DMS53 treated with DMSO at 0.1 percent for 48 hours (cell line): ENCODE measurements around the gene ARHGDIA.

Source experiments
- DNase-seq: peaks from one replicate; lab custom pipeline; 2025; ENCODE audit not compliant: unreplicated experiment; lab: John Stamatoyannopoulos, UW

ARHGDIA gene

DNA sequence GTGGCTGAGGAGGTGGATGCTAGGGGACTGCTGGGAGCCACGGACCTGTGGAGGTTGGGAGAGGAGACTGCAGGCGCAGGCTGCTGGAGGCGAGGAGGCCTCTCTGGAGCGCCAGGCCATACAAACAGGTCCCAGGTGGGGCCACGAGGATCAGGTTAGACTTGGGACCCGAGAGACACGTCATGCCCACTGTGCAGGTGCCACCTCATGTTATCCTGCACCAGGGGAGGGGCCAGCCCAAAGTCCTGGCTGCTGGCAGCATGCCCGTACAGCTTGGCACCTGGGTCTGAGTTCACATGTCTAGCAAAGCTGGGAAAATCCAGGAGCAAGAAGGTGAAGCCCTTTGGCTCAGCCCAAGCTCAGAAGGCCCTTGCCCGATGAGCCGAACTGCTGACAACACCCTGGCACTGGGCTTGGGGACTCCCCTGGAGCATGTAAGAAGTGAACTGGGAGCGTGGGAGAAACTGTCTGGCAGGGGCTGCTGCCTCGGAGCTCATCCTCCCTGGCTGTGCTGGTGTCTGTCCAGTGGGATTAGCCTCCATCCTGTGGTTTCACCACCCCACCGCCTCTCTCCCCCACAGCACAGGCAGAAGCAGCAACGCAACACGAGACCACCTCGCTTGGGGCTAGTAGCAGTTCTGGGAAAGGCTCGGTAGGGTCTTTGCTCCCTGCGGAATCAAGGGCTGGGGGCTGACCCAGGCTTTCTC is 5.3 kb downstream of the ARHGDIA start:
- peak; percentile 58 for DNase-seq

DNA sequence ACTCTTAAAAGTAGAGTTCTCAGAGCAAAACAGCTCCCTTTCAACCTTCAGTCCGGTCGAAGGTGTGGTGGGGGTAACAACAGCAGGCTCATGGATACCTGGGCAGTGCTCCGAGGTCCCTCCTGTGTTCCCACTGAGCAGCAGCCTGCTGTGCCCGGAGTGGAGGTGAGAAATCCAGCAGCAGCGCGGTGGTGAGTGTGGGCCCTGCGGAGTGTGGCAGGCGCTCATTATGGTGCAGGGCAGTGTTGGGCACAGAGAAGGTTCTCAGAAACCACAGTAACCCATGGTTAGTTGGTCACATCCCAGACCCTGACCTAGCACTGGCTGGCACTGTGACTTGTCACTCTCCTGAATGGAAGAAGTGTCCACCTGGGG is 5.8 kb downstream of the ARHGDIA start:
- DNase-seq, result no peak

DNA sequence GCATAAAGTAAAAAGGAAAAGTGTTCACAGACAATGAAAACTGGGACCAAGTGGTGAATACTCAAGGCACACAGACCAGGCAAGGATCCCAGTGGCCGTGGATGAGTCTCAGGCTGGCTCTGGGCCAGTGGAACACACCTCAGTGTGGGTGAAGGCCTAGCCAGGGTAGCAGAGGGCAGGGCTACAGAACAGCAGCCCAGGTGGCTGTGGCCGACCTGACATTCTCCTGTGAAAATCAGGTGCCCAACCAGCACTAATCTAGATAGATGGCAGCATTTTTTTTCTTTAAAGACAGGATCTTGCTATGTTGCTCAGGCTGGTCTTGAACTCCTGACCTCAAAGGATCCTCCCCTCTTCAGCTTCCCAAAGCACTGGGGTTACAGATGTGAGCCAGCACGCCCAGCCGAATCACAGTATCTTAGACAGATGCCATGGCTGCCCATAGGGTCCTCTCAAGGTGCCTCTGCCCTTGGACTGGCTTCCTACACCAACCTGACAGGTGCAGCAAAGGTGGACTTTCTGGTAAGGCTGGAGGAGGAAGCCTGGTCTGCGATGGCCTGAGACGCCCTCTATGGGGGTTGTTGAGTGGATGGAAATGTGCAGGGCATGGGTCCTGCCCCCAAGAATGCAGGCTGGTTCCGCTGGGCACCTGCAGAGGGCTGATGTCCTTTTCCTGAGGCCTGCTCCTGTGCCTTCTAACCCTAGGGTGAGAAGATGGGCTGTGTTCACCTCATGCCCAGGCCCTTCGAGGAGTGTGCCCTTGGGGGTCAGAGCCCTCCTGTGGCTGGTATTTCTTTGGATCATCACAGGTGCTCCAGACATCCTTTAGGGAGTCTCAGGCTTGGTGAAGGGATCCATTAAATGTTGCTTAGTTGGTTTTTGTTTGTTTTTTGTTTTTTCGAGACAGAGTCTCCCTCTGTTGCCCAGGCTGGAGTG is 7.0 kb downstream of the ARHGDIA start:
- no peak for DNase-seq

DNA sequence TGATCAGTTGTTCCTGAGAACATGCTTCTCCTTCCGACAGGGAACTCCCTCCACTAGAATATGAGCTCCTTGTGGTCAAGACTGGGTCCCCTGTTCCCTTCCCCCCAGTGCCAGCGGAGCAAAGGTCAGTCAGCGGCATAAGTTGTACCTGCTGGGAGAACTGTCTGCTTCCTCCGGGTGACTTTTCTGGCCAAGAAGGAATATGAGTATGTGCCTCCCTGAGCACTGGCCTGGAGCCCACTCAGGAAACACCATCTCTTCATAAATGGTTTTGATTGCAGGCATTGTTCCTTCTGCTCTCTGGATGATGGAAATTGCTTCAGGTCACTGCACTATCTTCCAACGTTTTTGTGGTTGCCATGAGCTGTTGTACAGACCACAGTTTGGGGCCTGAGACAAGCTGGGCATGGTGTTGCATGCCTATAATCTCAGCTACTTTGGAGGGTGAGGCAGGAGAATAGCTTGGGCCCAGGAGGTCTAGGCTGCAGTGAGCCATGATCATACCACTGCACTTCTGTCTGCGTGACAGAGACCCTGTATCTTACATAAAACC is 7.9 kb downstream of the ARHGDIA start:
- DNase-seq, result no peak

GRCh38 chr17:81860756-81861568 is 10.2 kb downstream of the ARHGDIA start:
- peak; percentile 100 for DNase-seq

DNA sequence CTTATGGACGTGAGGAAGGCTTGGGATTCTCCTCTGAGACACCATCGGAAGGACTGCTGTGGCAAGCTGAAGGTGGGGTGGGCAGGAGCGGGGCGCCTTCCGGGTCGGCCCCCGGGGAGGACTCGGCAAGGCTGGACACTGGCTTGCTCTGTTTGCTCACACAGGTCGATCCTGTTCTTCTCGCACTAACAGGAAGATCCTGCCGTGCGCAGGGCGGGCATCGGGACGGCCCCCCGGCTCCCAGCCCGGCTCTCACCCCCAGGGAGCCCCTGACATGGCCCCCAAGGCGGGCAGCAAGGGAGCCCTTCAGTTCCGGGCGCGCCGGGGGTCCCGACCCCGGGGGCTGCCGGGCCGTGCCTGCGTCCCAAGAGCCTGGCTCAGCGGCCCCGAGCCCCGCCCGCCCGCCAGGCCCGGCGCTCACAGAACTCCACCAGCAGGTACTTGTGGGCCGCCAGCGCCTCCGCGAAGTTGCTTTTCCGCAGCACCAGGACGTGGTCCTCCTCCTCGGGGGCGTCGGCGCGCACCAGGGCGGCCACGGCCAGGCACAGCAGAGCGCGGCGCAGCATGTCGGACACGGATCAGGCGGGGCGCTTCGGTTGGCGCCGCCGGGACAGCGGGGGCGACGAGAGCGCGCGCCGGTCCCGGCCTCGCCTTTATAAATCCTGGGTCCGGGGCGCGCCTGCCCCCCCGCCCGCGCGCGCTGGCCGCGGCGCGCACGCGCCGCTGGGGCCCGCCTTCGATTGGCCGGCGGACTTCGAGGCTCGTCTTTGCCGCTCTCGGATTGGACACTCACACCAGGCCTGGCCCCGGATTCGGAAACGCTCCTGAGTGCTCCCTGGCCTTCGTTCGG is 11.0 kb downstream of the ARHGDIA start, which contains the start of gene P4HB:
Gene P4HB (minus strand): TSS at position 630 of the 850 bp plus-strand sequence. CDS start 64 bp downstream, at position 566.
- DNase-seq, result peak; percentile 19

DNA sequence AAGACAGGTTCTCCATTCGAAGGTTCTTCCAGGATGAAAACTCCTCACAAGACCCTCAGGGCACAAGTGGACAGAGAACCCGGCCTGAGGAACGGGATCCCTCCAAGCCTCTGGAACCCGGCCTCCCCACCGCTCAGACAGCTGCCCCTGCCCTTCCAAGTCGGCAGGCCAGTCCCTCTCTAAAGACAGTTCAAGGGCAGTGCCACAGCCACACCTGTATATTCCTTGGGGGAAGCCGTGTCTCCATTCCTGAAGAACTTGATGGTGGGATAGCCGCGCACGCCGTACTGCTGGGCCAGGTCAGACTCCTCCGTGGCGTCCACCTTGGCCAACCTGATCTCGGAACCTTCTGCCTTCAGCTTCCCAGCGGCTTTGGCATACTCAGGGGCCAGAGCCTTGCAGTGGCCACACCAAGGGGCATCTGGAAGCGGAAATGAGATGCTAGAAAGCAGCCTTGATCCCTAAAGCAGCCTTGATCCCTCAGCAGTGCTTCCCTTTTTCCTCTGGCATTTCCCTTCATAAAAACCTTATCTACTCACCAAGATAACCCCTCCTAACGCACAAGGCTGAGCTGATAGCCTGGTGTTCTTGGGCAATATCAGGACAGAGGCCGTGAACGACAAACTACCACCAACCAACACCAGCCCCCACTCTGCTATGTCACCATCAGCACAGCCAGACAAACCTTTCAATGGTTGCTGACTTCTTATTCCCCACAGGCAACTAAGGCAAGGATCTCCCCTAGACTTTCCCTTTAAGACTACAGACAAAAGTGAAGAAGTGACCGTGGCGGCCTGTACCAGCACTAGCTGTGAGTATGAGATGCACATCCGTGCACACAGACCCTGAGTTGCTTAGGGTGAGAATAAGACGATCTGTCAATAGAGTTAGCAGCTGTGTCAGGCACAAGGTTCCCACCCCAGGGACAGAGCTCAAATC is 11.9 kb downstream of the ARHGDIA start:
- no peak for DNase-seq

DNA sequence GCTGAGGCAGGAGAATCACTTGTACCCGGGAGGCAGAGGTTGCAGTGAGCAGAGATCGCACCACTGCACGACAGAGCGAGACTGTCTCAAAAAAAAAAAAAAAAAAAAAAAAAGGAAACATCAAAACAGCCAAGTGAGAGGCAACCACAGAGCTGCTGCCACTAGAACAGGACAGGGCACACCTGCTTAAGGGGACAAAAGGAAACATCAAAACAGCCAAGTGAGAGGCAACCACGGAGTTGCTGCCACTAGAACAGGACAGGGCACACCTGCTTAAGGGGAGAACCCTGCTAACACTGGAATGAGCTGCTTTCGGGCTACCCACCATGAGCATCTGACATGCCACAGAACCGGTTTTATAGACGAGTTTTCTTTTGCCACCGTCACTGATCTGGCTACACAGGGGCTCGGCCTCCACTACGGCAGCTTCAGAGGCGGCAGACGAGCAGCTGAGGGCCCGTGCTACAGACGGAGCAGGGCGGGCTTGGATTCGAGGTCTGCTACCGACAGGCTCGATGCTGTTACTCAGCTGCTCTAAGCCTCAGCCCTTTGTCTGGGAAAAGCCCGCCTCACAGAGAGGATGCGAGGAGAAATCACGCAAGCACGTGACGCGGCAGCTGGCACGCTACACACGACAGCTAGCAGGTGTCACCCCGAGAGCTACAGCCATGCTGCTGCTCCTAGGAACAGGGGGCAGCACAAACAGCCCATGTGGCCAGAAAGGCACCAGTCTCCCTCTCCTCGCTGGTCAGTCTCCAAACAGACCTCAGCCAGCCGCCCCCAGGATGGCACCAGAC is 12.8 kb downstream of the ARHGDIA start:
- peak; percentile 28 for DNase-seq

GRCh38 chr17:81854974-81855774 is 16.0 kb downstream of the ARHGDIA start:
- no peak for DNase-seq

DNA sequence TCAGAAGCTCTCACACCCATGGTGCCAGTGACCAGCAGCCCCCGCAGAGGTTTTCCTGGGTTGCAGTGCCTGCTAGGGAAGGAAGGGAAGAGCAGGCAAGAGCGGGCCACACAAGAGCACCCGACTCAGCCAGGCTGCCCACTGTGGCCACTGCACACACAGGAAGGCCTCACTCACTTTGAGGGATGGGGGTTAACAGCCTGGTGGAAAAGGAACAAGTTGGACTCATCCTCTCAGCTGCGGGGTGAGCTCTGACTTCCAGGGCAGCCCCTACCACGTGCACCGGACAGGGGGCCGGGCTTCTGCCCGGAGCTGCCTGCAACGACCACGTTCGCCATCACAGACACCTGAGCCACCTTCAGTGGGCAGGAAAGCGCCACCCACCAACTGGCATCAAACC is 18.9 kb downstream of the ARHGDIA start:
- DNase-seq, result no peak

DNA sequence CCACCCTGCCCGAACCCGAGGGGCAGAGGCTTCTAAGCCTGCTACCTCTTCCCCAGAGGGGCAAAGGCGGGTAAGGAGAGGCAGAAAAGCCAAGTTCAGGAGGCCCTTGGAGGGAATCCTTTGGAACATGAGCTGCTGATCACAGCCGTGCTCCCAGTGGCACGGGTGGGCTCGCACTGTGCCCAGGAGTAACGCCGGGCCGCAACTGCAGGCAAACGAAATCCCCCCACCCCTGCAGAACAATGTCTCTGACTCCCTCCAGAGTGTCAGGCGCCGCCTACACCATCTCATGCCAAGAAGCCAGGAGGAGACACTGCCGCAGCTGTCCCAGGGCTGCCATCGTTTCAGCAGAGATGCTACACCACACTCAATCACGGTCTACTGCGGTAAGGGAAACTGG is 19.7 kb downstream of the ARHGDIA start:
- no peak for DNase-seq

DNA sequence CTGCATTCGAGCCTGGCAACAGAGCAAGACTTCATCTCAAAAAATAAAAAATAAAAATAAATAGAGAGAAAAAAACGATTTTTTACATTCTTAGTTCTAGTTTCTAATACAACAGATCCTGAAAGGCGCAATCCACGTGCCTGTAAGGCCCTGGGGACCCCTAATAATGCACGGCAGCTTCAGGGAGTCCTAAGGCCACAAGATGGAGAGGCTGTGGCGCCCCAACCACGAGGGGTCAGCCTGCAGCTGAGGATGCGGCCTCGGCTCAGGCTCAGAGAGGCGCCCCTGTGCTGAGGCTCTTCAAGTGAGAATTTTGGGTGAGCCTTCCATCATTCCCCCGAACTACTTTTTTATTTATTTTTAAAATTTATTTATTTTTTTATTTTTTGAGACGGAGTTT is 21.7 kb downstream of the ARHGDIA start:
- DNase-seq, result no peak

GRCh38 chr17:81846743-81847689 is 24.1 kb downstream of the ARHGDIA start:
- no peak for DNase-seq

DNA sequence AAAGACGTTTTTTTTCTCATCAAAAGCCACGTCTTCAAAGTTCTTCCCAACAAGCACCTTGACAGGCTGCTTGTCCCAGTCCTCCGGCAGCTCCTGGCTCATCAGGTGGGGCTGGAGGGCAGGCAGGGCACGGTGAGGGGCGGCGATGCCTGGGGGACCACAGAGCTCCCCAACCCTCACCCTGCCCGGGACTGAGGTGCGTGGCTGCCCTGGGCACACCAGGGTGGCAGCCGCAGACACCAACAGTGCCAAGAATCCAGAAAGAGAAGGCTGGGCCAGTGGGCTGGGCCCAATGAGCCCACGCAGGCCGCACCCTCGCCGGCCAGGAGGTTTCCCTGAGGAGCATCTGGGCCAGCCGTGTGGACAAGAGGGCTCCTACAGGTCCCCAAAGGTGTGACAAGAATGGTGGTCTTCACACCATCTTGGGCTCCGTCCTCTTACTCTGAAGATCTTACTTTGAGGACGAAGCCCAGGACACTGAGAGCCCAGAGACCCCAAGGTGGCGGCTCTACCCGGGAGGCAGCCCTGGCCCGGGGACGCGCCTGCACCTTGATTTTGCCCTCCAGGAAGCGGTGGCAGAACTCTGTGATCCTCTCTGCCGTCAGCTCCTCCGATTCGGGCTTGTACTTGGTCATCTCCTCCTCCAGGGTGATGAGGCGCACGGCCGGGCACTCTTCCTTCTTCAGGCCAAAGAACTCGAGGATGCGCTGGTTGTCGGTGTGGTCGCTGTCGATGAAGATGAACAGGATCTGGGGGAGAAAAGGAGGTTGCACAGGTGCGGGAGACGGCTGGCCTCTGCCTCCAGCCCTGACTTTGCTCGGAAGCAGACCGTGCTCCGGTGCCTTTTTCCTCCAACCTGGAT is 25.0 kb downstream of the ARHGDIA start:
- no peak for DNase-seq

DNA sequence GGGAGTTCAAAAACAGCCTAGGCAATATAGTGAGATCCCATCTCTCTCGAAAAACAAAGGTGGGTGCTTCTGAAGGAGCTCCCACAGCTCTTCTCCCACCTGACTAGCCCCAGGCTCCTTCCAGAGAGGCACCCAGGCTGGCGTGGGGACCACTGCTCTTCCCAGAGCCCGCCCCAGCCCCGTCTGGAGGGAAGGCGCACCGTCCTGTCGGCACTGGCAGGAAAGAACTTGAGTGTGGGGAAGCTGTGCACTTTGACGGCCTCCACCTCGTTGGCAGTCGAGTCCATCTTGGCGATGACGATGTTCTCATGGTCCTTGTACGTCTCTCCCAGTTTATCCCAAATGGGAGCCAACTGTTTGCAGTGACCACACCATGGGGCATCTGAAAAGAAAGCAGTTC is 25.8 kb downstream of the ARHGDIA start:
- no peak for DNase-seq
